ENCODE data around the gene ESAM.

Gene ESAM, protein sequence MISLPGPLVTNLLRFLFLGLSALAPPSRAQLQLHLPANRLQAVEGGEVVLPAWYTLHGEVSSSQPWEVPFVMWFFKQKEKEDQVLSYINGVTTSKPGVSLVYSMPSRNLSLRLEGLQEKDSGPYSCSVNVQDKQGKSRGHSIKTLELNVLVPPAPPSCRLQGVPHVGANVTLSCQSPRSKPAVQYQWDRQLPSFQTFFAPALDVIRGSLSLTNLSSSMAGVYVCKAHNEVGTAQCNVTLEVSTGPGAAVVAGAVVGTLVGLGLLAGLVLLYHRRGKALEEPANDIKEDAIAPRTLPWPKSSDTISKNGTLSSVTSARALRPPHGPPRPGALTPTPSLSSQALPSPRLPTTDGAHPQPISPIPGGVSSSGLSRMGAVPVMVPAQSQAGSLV

DNA sequence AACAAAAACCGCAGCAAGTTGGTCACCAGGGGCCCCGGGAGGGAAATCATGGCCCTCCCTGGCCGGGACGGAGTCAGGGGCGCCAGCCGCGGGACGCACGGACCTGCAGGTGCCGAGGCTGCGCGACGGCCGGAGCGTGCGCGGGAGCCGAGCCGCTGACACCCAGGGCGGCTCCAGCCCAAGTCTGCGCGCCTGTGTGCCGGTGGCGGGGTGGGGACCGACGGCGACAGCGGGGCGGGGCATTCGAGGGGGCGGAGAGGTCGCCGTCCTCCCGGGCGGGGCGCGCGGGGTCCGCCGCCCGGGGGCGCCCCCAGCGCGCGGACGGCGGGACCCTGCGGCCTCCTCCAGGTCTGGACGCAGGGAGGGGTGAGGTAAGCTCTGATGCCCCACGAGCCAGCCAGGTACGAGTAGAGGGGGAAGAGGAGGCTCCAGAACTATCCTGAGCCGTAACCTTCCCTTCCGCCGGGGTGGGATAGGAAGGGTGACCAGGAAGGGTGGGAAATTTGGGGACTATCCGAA lies at the start of gene ESAM:
TSS of gene ESAM (minus strand) at position 186 of the 519 bp plus-strand sequence. CDS start at position 50, 136 bp downstream.
- no peak for TF ChIP-seq JUND (IDR thresholded peaks at IDR 0.05; ENCODE audit: low read depth)
- peak; percentile 80 to 95 for DNase-seq (ENCODE audit: low read depth in 1 of 2, low spot score in 1 of 2)
- in situ Hi-C loops (cut with HindIII; ENCODE audit: low pct_unique_long_range_greater_than_20kb, low sequenced_read_pairs), result no loop called here

DNA sequence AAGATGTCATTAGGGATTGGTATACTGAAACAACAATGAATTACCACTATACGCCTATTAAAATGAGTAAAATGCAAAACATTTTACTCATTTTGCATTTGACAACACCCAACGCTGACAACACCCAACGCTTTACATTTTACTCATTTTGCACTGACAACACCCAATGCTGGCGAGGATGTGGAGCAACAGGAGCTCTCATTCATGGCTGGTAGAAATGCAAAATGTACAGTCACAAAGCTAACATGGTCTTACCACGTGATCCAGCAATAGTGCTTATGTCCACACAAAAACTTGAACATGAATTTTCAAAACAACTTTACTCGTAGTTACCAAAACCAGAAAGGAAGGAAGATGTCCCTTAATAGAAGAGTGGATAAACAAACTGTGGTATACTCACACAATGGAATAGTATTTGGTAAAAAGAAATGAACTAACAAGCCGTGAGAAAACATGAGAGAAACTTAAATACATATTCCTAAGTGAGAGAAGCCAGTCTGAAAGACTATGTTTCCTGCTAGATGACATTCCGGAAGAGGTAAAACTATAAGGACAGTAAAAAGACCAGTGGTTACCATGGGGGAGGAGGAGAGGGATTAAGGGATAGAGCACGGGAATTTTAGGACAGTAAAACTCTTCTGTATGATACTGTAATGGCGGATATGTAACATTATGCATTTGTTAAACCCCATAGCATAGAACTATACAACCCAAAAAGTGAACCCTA lies 49.5 kb upstream of the ESAM start:
- 0 out of 2 replicates have a peak, but pooled peaks have one; percentile 11 for TF ChIP-seq JUND (IDR thresholded peaks at IDR 0.05; ENCODE audit: low read depth)
- in situ Hi-C loops (cut with HindIII; ENCODE audit: low pct_unique_long_range_greater_than_20kb, low sequenced_read_pairs), result no loop called here
- DNase-seq (ENCODE audit: low read depth in 1 of 2, low spot score in 1 of 2), result peak in 1 of 2 experiments; percentile 52

DNA sequence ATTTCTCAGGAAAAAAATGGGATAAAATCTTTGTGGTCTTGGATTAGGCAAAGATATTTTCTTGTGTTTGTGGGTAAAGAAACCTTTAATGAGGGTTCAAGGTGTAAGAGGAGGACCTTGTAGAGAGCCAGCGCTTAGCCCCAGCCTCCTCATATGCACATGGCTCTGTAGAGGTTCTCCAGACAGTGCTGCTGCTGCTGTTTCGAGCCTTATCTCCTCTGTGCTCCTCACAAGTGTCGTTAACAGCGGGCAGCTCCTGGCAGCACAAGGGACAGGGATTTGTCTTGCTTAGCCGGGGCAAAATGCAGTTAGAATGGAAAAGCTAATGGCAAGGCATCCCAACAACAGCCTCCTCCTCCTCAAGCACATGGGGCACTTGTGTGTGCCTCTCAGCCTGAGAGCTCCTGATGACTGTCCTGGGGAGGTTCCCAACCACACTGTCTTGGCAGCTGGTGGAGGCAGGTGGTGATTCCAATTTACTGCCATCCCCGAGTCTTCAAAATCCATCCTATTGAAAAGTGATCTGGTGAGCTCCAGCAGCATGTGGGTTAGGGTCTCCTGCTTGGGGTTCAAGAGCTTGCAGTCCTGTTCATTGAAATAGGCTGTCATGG lies 45.7 kb upstream of the ESAM start:
- in situ Hi-C loops (cut with HindIII; ENCODE audit: low pct_unique_long_range_greater_than_20kb, low sequenced_read_pairs), result no loop called here
- DNase-seq (ENCODE audit: low read depth in 1 of 2, low spot score in 1 of 2), result no peak
- TF ChIP-seq JUND (IDR thresholded peaks at IDR 0.05; ENCODE audit: low read depth), result no peak

DNA sequence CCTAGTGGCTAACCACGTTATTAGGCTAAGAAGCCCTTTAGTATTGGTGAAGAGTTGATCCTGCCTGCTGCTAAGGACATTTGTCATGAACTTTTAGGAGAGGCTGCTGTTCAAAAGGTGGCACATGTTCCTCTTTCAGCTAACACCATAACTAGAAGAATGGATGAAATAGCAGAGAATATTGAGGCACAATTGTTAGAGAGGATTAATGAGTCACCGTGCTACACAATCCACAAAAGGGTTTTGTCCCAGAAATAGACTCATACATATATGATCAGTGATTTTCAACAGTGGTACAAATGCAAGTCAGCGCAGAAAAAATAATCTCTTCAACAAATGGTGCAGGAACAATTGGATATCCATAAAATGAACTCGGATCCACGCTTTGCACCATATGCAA lies 45.1 kb upstream of the ESAM start:
- DNase-seq (ENCODE audit: low read depth in 1 of 2, low spot score in 1 of 2), result no peak
- in situ Hi-C loops (cut with HindIII; ENCODE audit: low pct_unique_long_range_greater_than_20kb, low sequenced_read_pairs), result no loop called here
- no peak for TF ChIP-seq JUND (IDR thresholded peaks at IDR 0.05; ENCODE audit: low read depth)

DNA sequence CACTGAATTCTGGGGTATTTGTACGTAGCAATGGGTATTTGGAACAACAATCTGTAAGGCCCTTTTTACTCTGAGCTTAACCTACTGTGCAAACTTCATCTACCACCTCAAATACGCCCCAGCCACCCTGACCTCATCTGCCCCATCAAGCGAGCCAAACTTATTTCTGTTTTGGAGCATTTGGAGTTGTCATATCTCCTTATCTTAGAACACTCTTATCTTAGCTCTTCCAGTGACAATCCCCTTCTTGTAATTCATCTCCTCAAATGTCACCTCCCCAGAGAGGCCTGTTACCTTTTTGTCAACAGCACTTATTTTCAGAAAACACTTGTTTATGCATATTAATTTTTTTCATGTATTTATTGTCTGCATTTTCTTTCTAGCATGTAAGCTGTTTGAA lies 42.8 kb upstream of the ESAM start:
- in situ Hi-C loops (cut with HindIII; ENCODE audit: low pct_unique_long_range_greater_than_20kb, low sequenced_read_pairs), result no loop called here
- no peak for DNase-seq (ENCODE audit: low read depth in 1 of 2, low spot score in 1 of 2)
- no peak for TF ChIP-seq JUND (IDR thresholded peaks at IDR 0.05; ENCODE audit: low read depth)

DNA sequence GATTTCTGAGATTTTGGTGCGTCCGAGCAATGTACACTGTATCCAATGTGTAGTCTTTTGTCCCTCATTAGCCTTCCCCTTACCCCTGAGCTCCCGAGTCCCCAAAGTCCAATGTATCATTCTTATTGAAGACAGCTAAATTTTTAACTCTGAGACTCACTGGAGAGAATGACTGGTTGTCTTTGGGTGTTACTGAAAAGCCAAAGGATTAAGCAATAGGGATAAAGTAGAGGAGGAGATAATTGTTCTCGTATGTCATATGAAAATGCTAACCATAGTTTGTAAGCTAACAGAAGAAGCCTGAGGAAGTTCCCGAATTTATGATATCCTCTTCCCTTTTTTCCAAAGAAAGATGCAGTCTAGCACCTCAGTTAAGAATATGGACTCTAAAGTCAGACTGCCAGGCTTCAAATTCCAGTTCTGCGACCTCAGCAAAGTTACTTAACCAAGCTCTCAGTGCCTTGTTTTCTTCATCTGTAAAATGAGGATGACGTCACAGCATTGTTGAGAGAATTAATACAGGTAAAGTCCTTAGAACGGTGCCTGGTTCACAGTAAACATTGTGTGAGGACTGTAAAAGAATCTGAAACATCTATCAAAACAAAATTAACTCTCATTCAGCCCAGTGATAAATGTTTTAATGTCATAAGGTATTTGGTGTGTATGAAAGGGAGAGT lies 39.7 kb upstream of the ESAM start:
- peak in 1 of 2 experiments; percentile 25 for DNase-seq (ENCODE audit: low read depth in 1 of 2, low spot score in 1 of 2)
- in situ Hi-C loops (cut with HindIII; ENCODE audit: low pct_unique_long_range_greater_than_20kb, low sequenced_read_pairs), result no loop called here
- TF ChIP-seq JUND (IDR thresholded peaks at IDR 0.05; ENCODE audit: low read depth), result no peak

DNA sequence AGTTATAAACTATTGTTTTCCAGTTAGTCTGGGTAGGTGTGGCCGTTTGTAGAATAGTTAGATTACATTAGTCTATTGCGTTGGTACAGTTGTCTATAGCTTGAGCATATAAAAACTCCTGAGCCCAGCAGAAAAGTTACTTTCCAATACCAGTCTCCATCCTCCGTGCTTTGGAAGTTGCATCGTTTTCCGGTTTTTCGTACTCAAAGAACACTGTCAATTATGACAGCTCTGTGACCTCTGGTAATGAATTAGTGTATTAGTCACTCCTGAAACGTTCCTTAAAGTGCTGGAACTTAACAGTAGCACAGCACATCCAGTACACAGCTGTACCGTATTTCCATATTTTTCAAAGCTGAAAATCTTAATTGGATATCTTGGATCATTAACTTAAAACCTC lies 38.9 kb upstream of the ESAM start:
- DNase-seq (ENCODE audit: low read depth in 1 of 2, low spot score in 1 of 2), result no peak
- in situ Hi-C loops (cut with HindIII; ENCODE audit: low pct_unique_long_range_greater_than_20kb, low sequenced_read_pairs), result no loop called here
- no peak for TF ChIP-seq JUND (IDR thresholded peaks at IDR 0.05; ENCODE audit: low read depth)

DNA sequence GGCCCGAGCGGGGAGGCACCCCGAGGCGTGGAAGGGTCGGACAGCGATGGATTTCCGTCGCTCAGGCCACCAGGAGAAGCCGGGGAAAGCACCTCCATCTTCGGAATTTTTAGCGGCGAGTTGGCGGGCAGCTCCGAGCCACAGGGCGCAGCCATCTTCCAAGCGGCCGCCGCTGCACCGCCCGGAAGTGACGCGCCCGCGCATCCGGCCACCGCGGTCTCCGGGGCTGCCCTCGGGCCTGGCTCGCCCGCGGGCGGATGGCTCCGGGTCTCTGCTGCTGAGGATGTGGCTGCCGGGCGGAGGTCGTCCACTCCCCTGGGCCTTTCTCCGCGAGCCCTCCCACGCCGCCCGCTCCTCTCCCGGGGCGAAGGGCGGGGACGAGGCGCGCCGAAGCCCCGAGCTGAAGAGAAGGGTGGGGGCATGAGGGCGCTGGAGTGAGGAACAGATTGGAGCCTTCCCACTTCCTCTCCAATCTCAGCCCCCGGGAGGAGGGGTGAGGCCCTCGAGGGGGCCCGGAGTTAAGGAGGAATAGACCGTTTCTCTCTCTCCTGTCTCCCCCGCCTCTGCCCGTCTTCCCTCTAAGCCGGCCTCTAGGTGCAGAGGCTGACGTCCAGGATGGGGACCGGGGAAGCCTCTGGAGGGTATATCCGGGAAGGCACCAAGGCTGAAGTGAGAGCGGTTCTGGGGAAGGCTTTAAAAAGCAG lies 38.3 kb upstream of the ESAM start, which contains the start of gene MSANTD2:
TSS of gene MSANTD2 (minus strand) at position 181 of the 704 bp plus-strand sequence. CDS start at position 155, 26 bp downstream.
- DNase-seq (ENCODE audit: low read depth in 1 of 2, low spot score in 1 of 2), result peak; percentile 78

DNA sequence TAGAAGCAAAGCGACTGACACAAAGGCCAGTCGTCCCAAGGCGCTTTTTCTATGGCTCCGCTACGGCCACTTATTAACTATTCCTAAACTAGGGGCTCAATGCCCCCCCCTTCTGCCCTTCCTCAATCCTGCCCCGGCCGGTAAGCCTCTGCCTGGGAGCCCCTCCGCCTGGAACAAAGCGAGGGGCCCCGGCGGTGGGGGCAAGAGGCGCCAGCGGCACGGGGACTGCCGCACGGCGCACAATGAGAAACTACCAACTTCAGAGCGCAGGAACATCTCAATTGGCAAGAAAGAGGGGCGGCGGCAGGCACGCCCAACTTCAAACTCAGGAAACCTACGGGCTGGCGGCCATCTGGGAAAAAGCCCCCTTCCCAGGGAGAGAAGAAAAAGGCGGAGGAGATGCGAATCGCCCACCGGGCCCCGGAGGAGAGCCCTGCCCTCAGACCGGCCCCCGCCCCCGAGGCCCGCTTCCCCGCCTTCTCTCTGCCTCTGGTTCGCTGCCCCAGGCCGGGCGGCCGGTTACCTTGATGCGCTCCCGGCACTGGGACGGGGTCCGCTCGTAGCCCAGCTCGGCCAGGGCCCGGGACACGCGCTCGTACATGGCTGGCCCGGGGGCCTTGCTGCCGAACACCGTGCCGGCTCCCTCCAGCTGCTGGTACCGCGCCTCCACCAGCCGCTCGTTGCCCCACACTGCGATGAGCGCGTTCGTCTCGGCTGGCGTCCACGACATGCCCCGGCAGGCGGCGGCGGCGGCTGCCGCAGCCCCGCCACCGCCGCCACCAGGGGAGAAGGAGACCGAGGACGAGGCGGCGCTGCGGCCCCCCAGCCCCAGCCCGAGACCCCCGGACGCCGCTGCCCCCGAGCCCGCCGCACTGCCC lies 37.5 kb upstream of the ESAM start:
- peak; percentile 41 to 64 for DNase-seq (ENCODE audit: low read depth in 1 of 2, low spot score in 1 of 2)
- in situ Hi-C loops (cut with HindIII; ENCODE audit: low pct_unique_long_range_greater_than_20kb, low sequenced_read_pairs), result no loop called here

More for the DNA sequence above, 38.3 kb upstream of the ESAM start, which contains the start of gene MSANTD2:
- in situ Hi-C loops (cut with HindIII; ENCODE audit: low pct_unique_long_range_greater_than_20kb, low sequenced_read_pairs), result no loop called here
- no peak for TF ChIP-seq JUND (IDR thresholded peaks at IDR 0.05; ENCODE audit: low read depth)

DNA sequence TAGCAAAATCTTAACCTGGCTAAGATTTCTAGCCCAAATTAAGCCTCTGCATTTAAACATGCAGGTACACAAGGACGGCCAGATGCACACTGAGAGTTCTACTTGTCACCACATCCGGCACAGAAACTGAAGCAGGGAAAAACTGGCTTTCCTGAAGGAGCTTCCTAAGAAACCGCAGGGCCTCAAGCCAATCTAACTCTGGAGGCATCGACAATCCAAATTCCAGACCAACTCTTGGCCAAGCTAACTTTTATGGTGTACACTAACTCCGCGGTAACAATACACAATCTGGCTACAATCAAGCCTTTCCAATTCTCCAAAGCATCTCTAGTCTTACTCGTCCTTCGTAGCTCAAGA lies 36.9 kb upstream of the ESAM start:
- no peak for TF ChIP-seq JUND (IDR thresholded peaks at IDR 0.05; ENCODE audit: low read depth)
- in situ Hi-C loops (cut with HindIII; ENCODE audit: low pct_unique_long_range_greater_than_20kb, low sequenced_read_pairs), result no loop called here
- DNase-seq (ENCODE audit: low read depth in 1 of 2, low spot score in 1 of 2), result peak; percentile 35 to 71

More for the DNA sequence above, 37.5 kb upstream of the ESAM start:
- no peak for TF ChIP-seq JUND (IDR thresholded peaks at IDR 0.05; ENCODE audit: low read depth)

DNA sequence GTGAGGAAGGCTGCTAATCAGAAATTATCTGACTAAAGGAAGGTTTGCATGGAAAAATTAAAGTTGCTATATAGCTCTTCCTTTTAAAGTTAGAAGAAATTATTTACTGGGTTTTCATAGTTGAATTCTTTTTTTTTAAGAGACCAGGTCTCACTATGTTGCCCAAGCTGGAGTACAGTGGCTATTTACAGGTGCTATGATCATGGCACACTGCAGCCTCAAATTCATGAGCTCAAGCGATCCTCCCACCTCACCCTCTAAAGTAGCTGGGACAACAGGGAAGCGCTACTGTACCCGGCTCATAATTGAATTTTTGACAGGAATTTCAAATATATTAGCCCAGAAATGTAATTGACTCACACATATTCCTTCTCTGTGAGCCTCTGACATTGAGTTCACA lies 34.2 kb upstream of the ESAM start:
- DNase-seq (ENCODE audit: low read depth in 1 of 2, low spot score in 1 of 2), result no peak
- in situ Hi-C loops (cut with HindIII; ENCODE audit: low pct_unique_long_range_greater_than_20kb, low sequenced_read_pairs), result no loop called here
- TF ChIP-seq JUND (IDR thresholded peaks at IDR 0.05; ENCODE audit: low read depth), result no peak

Data from T47D (cell line).